Measurements from ENCODE around the gene FOXJ2. TPM values are rescaled to one million over a fixed set of nuclear protein-coding genes. Genes with fewer than 3 reads are reported as not detected.
A peak's percentile ranks its signal among the peaks of the same experiment; 100 is the strongest.
"Not testable (repeated sequence)": the region's sequence is repeated elsewhere in the genome, so short reads cannot be mapped to it uniquely, and the experiment has no call there.

Gene FOXJ2
- 10 to 100 TPM; 15.4 to 27.8 TPM for total RNA-seq

GRCh38 chr12:8032242-8033152 is at the start of gene FOXJ2:
TSS of gene FOXJ2 (plus strand) at chr12:8032716. CDS start at chr12:8039833, 7,117 bp downstream.
- under 1% methylated on average over 71 of the region's 93 CpGs for WGBS
- Histone ChIP-seq H3K27ac (peak within 1 kb of the TSS; percentile 89 to 95), H3K9me3 (no peaks in the 10 kb centered on the region), H3K36me3 (no peaks in the 10 kb centered on the region), H3K4me1 (replicated peaks) (peaks cover 22% of the 10 kb centered on the region), H3K27me3 (replicated peaks; ENCODE audit: insufficient read depth) (no peaks in the 10 kb centered on the region), H3K4me3 (peak within 1 kb of the TSS; percentile 80 to 95)
- TF ChIP-seq, protein P1, sequence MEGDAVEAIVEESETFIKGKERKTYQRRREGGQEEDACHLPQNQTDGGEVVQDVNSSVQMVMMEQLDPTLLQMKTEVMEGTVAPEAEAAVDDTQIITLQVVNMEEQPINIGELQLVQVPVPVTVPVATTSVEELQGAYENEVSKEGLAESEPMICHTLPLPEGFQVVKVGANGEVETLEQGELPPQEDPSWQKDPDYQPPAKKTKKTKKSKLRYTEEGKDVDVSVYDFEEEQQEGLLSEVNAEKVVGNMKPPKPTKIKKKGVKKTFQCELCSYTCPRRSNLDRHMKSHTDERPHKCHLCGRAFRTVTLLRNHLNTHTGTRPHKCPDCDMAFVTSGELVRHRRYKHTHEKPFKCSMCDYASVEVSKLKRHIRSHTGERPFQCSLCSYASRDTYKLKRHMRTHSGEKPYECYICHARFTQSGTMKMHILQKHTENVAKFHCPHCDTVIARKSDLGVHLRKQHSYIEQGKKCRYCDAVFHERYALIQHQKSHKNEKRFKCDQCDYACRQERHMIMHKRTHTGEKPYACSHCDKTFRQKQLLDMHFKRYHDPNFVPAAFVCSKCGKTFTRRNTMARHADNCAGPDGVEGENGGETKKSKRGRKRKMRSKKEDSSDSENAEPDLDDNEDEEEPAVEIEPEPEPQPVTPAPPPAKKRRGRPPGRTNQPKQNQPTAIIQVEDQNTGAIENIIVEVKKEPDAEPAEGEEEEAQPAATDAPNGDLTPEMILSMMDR (IDR thresholded peaks at IDR 0.05): no peak
- TF ChIP-seq POLR2A (IDR thresholded peaks at IDR 0.05): peak; percentile 62
- peak; percentile 64 for DNase-seq (ENCODE audit: low spot score)
- intact Hi-C loops (cut with DNase I): loop anchor here (5.0 kb wide), 1 partner anchor 210 kb away; no protein-coding TSS in a partner anchor

GRCh38 chr12:7983019-7983418 is 49.5 kb upstream of the FOXJ2 start:
- H3K9me3 ChIP-seq; DNase-seq (ENCODE audit: low spot score); intact Hi-C loops (cut with DNase I); H3K27me3 ChIP-seq (replicated peaks; ENCODE audit: insufficient read depth); H3K36me3 ChIP-seq; H3K4me1 ChIP-seq (replicated peaks); H3K27ac ChIP-seq; H3K4me3 ChIP-seq: not testable (repeated sequence)
- WGBS: 85% methylated on average over 11 of the region's 11 CpGs

GRCh38 chr12:7983460-7983859 is 49.1 kb upstream of the FOXJ2 start:
- intact Hi-C loops (cut with DNase I): not testable (repeated sequence)

GRCh38 chr12:7984900-7985299 is 47.6 kb upstream of the FOXJ2 start:
- TF ChIP-seq, protein P1 (IDR thresholded peaks at IDR 0.05): no peak
- TF ChIP-seq POLR2AphosphoS5 (IDR thresholded peaks at IDR 0.05): no peak
- no peak for TF ChIP-seq POLR2A (IDR thresholded peaks at IDR 0.05)
- Histone ChIP-seq H3K4me3 (no peak overlapping the region), H3K27ac (no peak overlapping the region), H3K36me3 (no peaks in the 10 kb centered on the region), H3K4me1 (replicated peaks) (no peaks in the 10 kb centered on the region), H3K27me3 (replicated peaks; ENCODE audit: insufficient read depth) (no peaks in the 10 kb centered on the region), H3K9me3 (no peaks in the 10 kb centered on the region)
- WGBS: 89% methylated on average over 5 of the region's 5 CpGs
- intact Hi-C loops (cut with DNase I): no loop called here
- DNase-seq (ENCODE audit: low spot score): no peak

More at GRCh38 chr12:7983460-7983859, 49.1 kb upstream of the FOXJ2 start:
- H3K4me1 ChIP-seq (replicated peaks); DNase-seq (ENCODE audit: low spot score); H3K36me3 ChIP-seq; H3K4me3 ChIP-seq; H3K27me3 ChIP-seq (replicated peaks; ENCODE audit: insufficient read depth); H3K27ac ChIP-seq; H3K9me3 ChIP-seq: not testable (repeated sequence)
- WGBS: 97% methylated on average over 1 of the region's 1 CpG

- TF ChIP-seq POLR2AphosphoS5 (IDR thresholded peaks at IDR 0.05) (no peak), POLR2A (IDR thresholded peaks at IDR 0.05) (no peak)
- TF ChIP-seq, protein P1 (IDR thresholded peaks at IDR 0.05): no peak
- no peak overlapping the region for H3K4me3 ChIP-seq
- intact Hi-C loops (cut with DNase I): no loop called here
- no peaks in the 10 kb centered on the region for H3K27me3 ChIP-seq (replicated peaks; ENCODE audit: insufficient read depth)
- WGBS: 89% methylated on average over 7 of the region's 7 CpGs
- no peaks in the 10 kb centered on the region for H3K4me1 ChIP-seq (replicated peaks)
- no peak for DNase-seq (ENCODE audit: low spot score)
- H3K36me3 ChIP-seq: no peaks in the 10 kb centered on the region
- H3K9me3 ChIP-seq: no peaks in the 10 kb centered on the region
- H3K27ac ChIP-seq: no peak overlapping the region
Observed at GRCh38 chr12:7985802-7986418, 46.6 kb upstream of the FOXJ2 start.
